Mucosa of stomach (tissue), 1 donor: ENCODE results near the gene PADI3.

Experiments used
- H3K27me3 ChIP-seq: one replicate; pipeline ENCODE4 v1.7.0; 2013; ENCODE audit warnings: mild to moderate bottlenecking, low read length; ENCODE audit not compliant: control insufficient read depth, insufficient read depth
- H3K36me3 ChIP-seq: one replicate; pipeline ENCODE4 v1.7.0; 2013; ENCODE audit warnings: low read length; ENCODE audit not compliant: control insufficient read depth, insufficient read depth
- H3K4me1 ChIP-seq: one replicate; pipeline ENCODE4 v1.7.0; 2013; ENCODE audit warnings: mild to moderate bottlenecking, low read length; ENCODE audit not compliant: control insufficient read depth, insufficient read depth
- H3K4me3 ChIP-seq: one replicate; pipeline ENCODE4 v1.7.0; 2013; ENCODE audit warnings: low read length
- H3K9ac ChIP-seq: one replicate; pipeline ENCODE4 v1.7.0; 2013; ENCODE audit warnings: mild to moderate bottlenecking, low read length, moderate library complexity
- H3K9me3 ChIP-seq: one replicate; pipeline ENCODE4 v1.7.0; 2013; ENCODE audit warnings: mild to moderate bottlenecking, low read length, moderate library complexity; ENCODE audit not compliant: control insufficient read depth
- donor health status: Pancreatic carcinoma.

Gene PADI3

GRCh38 chr1:17280894-17281293, 32.0 kb downstream of the PADI3 start:
- no peaks in the 10 kb centered on the region for H3K9me3 ChIP-seq

GRCh38 chr1:17281775-17282181, 32.9 kb downstream of the PADI3 start:
- Histone ChIP-seq H3K27me3 (peaks cover 4% of the 10 kb centered on the region), H3K9me3 (no peaks in the 10 kb centered on the region), H3K4me1 (no peaks in the 10 kb centered on the region), H3K4me3 (no peak overlapping the region), H3K9ac (no peak overlapping the region), H3K36me3 (no peaks in the 10 kb centered on the region)

More at GRCh38 chr1:17280894-17281293, 32.0 kb downstream of the PADI3 start:
- Histone ChIP-seq H3K4me1 (no peaks in the 10 kb centered on the region), H3K27me3 (peaks cover 4% of the 10 kb centered on the region), H3K4me3 (no peak overlapping the region), H3K36me3 (no peaks in the 10 kb centered on the region), H3K9ac (no peak overlapping the region)

GRCh38 chr1:17282836-17283235, 33.9 kb downstream of the PADI3 start:
- Histone ChIP-seq H3K4me3 (no peak overlapping the region), H3K36me3 (no peaks in the 10 kb centered on the region), H3K4me1 (no peaks in the 10 kb centered on the region), H3K9me3 (no peaks in the 10 kb centered on the region), H3K9ac (no peak overlapping the region), H3K27me3 (peaks cover 4% of the 10 kb centered on the region)

- H3K4me3 ChIP-seq = no peak overlapping the region
- no peaks in the 10 kb centered on the region for H3K36me3 ChIP-seq
- no peak overlapping the region for H3K9ac ChIP-seq
- peaks cover 9% of the 10 kb centered on the region for H3K27me3 ChIP-seq
- H3K4me1 ChIP-seq = no peaks in the 10 kb centered on the region
- no peaks in the 10 kb centered on the region for H3K9me3 ChIP-seq
These were observed 37.7 kb downstream of the PADI3 start for GRCh38 chr1:17286646-17287045.

- Histone ChIP-seq H3K36me3 (no peaks in the 10 kb centered on the region), H3K27me3 (peaks cover 9% of the 10 kb centered on the region), H3K9ac (no peak overlapping the region), H3K4me1 (no peaks in the 10 kb centered on the region), H3K4me3 (no peak overlapping the region), H3K9me3 (no peaks in the 10 kb centered on the region)
These were observed 38.4 kb downstream of the PADI3 start for GRCh38 chr1:17287130-17287776.

GRCh38 chr1:17289721-17290120, 40.8 kb downstream of the PADI3 start:
- Histone ChIP-seq H3K4me1 (no peaks in the 10 kb centered on the region), H3K27me3 (peaks cover 5% of the 10 kb centered on the region), H3K9ac (no peak overlapping the region), H3K4me3 (no peak overlapping the region), H3K9me3 (no peaks in the 10 kb centered on the region), H3K36me3 (no peaks in the 10 kb centered on the region)

GRCh38 chr1:17290553-17290952, 41.7 kb downstream of the PADI3 start:
- Histone ChIP-seq H3K27me3 (peaks cover 7% of the 10 kb centered on the region), H3K9me3 (no peaks in the 10 kb centered on the region), H3K36me3 (no peaks in the 10 kb centered on the region), H3K4me1 (no peaks in the 10 kb centered on the region), H3K9ac (no peak overlapping the region), H3K4me3 (no peak overlapping the region)

GRCh38 chr1:17292299-17293160, 43.6 kb downstream of the PADI3 start:
- Histone ChIP-seq H3K4me1 (no peaks in the 10 kb centered on the region), H3K36me3 (no peaks in the 10 kb centered on the region), H3K4me3 (no peak overlapping the region), H3K9ac (no peak overlapping the region), H3K9me3 (no peaks in the 10 kb centered on the region), H3K27me3 (peaks cover 8% of the 10 kb centered on the region)

GRCh38 chr1:17293681-17294425, 45.0 kb downstream of the PADI3 start:
- Histone ChIP-seq H3K9ac (no peak overlapping the region), H3K4me1 (no peaks in the 10 kb centered on the region), H3K4me3 (no peak overlapping the region), H3K27me3 (peaks cover 8% of the 10 kb centered on the region), H3K9me3 (no peaks in the 10 kb centered on the region), H3K36me3 (no peaks in the 10 kb centered on the region)

- H3K4me3 ChIP-seq = no peak overlapping the region
- no peaks in the 10 kb centered on the region for H3K36me3 ChIP-seq
- peaks cover 3% of the 10 kb centered on the region for H3K27me3 ChIP-seq
- H3K9me3 ChIP-seq = no peaks in the 10 kb centered on the region
- no peak overlapping the region for H3K9ac ChIP-seq
- no peaks in the 10 kb centered on the region for H3K4me1 ChIP-seq
These were observed 46.4 kb downstream of the PADI3 start for GRCh38 chr1:17295292-17295691.

GRCh38 chr1:17296086-17296485, 47.2 kb downstream of the PADI3 start:
- Histone ChIP-seq H3K36me3 (no peaks in the 10 kb centered on the region), H3K4me3 (no peak overlapping the region), H3K9me3 (no peaks in the 10 kb centered on the region), H3K27me3 (peaks cover 3% of the 10 kb centered on the region), H3K9ac (no peak overlapping the region), H3K4me1 (no peaks in the 10 kb centered on the region)

GRCh38 chr1:17297991-17298390, 49.1 kb downstream of the PADI3 start:
- no peak overlapping the region for H3K9ac ChIP-seq
- no peak overlapping the region for H3K4me3 ChIP-seq
- no peaks in the 10 kb centered on the region for H3K36me3 ChIP-seq
- peaks cover 3% of the 10 kb centered on the region for H3K27me3 ChIP-seq
- H3K9me3 ChIP-seq = no peaks in the 10 kb centered on the region
- H3K4me1 ChIP-seq = no peaks in the 10 kb centered on the region
